Activated T-helper 17 cell treated with anti-CD3 and anti-CD28 coated beads, Interleukin-2, amount 50 U/mL, for 72 hours (primary cell): ENCODE results near the gene ZNF532. TPM values are rescaled to one million over a fixed set of nuclear protein-coding genes. Genes with fewer than 3 reads are reported as not detected.
A peak's percentile ranks its signal among the peaks of the same experiment; 100 is the strongest.
"Not testable (repeated sequence)": the region's sequence is repeated elsewhere in the genome, so short reads cannot be mapped to it uniquely, and the experiment has no call there.

Experiments
- ATAC-seq: fragments of 150-1000 bp; cut with Tn5 transposase; replicated peaks from 2 replicates; pipeline ENCODE4 v1.10.0; 2021; ENCODE audit warnings: mild to moderate bottlenecking, moderate library complexity
- H3K27ac Mint-ChIP-seq: one replicate; pipeline ENCODE4 v1.8.0; 2022; ENCODE audit warnings: mixed read lengths
- H3K27me3 Mint-ChIP-seq: one replicate; pipeline ENCODE4 v1.8.0; 2022; ENCODE audit warnings: mixed read lengths
- H3K36me3 Mint-ChIP-seq: one replicate; pipeline ENCODE4 v1.8.0; 2022; ENCODE audit warnings: low read depth, mild to moderate bottlenecking, mixed read lengths
- H3K4me1 Mint-ChIP-seq: one replicate; pipeline ENCODE4 v1.8.0; 2022; ENCODE audit warnings: mixed read lengths
- H3K4me3 Mint-ChIP-seq: one replicate; pipeline ENCODE4 v1.8.0; 2022; ENCODE audit warnings: mild to moderate bottlenecking, mixed read lengths
- H3K9me3 Mint-ChIP-seq: one replicate; pipeline ENCODE4 v1.8.0; 2022; ENCODE audit warnings: mixed read lengths
- total RNA-seq, 2 donors: library from RNA; stranded (reverse); gene quantifications; one replicate each; pipeline ENCODE4 v1.2.3, GENCODE V29; 2022

ZNF532 gene
- total RNA-seq, 2 donors from 2014 or later = 8.6 to 11.8 TPM

- Mint-ChIP-seq H3K36me3 (no peaks in the 10 kb centered on the region), H3K27ac (no peak overlapping the region), H3K4me1 (no peaks in the 10 kb centered on the region), H3K9me3 (no peaks in the 10 kb centered on the region), H3K27me3 (peaks cover 16% of the 10 kb centered on the region), H3K4me3 (no peak overlapping the region)
- no peak for ATAC-seq
These were observed 25.7 kb upstream of the ZNF532 start for GRCh38 chr18:58838946-58839345.

- Mint-ChIP-seq H3K36me3 (no peaks in the 10 kb centered on the region), H3K27me3 (peaks cover 42% of the 10 kb centered on the region), H3K4me3 (no peak overlapping the region), H3K4me1 (no peaks in the 10 kb centered on the region), H3K27ac (no peak overlapping the region), H3K9me3 (no peaks in the 10 kb centered on the region)
- ATAC-seq = no peak
These were observed 21.5 kb upstream of the ZNF532 start for GRCh38 chr18:58842978-58843687.

DNA sequence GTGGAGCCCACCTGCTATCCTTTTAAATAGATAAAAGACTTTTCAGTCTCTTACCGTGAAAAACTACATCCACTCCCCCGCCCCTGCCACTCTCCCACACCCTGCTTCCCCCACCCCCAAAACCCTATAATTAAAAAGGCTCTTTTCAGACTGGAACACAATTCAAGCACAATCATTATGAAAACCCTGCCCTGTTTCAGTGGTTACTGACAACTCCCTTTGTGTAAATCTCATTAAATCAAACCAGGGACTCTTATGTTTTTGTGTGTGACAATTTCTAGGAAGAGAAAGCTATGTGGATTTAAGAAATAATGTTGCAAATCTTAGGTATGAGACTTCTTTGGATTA is 21.0 kb upstream of the ZNF532 start:
- Mint-ChIP-seq H3K4me1 (no peaks in the 10 kb centered on the region), H3K4me3 (no peak overlapping the region), H3K27ac (no peak overlapping the region), H3K27me3 (peaks cover 47% of the 10 kb centered on the region), H3K36me3 (no peaks in the 10 kb centered on the region), H3K9me3 (no peaks in the 10 kb centered on the region)
- ATAC-seq = peak; percentile 31

GRCh38 chr18:58844871-58845270 is 19.8 kb upstream of the ZNF532 start:
- H3K27me3 Mint-ChIP-seq = peaks cover 50% of the 10 kb centered on the region
- H3K4me1 Mint-ChIP-seq = no peaks in the 10 kb centered on the region
- ATAC-seq = no peak
- no peak overlapping the region for H3K27ac Mint-ChIP-seq
- no peaks in the 10 kb centered on the region for H3K9me3 Mint-ChIP-seq
- no peak overlapping the region for H3K4me3 Mint-ChIP-seq
- no peaks in the 10 kb centered on the region for H3K36me3 Mint-ChIP-seq

DNA sequence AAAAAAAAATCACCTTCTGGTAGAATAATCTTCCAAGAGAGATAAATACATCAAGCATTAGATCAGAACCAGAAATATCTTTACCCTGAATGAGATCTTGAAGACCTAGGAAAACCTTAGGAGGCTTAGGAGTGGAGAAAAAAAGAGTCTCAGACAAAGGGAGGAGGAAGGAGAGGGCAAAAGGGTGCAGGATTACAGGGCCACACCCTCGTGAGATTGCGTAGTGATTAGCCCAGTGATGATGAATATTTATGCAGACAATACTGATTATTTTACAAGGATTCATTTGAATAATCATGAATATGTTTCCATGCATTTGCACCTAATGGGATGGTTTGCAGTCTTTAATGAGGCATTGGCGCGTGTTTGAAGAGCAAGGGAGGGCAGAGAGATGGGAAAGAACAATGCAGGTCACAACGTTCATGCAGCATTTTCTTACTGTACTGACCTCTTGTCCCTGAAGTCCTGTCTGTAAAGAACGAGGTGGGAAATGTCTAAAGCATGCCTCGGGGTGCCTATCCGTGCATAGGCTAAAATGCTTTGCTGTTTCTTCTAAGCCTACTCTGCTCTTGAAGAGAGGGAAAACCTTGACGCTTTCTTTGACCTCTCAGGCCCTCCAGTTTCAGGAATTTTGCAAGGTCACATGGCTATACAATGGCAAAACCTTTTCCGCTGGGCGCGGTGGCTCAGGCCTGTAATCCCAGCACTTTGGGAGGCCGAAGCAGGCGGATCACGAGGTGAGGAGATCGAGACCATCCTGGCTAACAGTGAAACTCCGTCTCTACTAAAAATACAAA is 18.6 kb upstream of the ZNF532 start:
- H3K4me3 Mint-ChIP-seq = no peak overlapping the region
- no peaks in the 10 kb centered on the region for H3K36me3 Mint-ChIP-seq
- no peak for ATAC-seq
- no peak overlapping the region for H3K27ac Mint-ChIP-seq
- no peaks in the 10 kb centered on the region for H3K9me3 Mint-ChIP-seq
- H3K4me1 Mint-ChIP-seq = no peaks in the 10 kb centered on the region
- H3K27me3 Mint-ChIP-seq = peaks cover 49% of the 10 kb centered on the region

DNA sequence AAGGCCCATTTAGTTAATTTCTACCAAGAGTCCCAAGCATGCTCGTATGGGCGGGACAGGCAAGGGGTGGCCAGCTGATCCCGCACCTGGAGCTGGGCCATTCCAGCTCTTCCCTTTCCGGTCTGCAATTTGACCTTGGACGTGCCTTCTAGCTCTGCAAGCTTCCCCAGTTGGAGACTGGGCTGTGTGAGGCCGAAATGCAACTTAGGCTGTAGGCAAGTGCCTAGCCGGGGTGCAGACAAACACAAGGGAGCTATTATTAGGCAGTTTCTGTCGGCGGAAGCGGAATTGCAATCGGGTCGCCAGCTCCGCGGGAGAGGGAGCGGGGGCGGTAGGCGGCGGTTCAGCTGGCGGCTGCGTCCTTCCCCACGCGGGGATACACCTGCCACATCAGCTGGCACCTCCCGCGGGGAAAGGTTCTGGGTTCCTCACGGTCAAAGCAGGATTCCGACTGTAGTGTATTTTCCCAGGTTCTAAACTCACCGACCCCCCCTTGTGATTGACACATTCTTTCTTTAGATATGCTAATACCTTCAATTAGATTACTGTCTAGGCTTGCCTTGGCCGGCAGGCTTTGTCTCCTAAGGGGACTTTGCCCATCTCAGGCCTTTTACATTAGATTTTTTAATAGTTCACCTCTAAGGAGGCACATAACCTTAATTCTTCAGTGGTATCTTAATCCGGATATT is 17.1 kb upstream of the ZNF532 start:
- peak; percentile 23 for ATAC-seq
- Mint-ChIP-seq H3K27me3 (peaks cover 52% of the 10 kb centered on the region), H3K27ac (no peak overlapping the region), H3K36me3 (no peaks in the 10 kb centered on the region), H3K4me3 (peak overlapping the region; percentile 18), H3K4me1 (no peaks in the 10 kb centered on the region), H3K9me3 (no peaks in the 10 kb centered on the region)

GRCh38 chr18:58848685-58849084 is 16.0 kb upstream of the ZNF532 start:
- no peaks in the 10 kb centered on the region for H3K36me3 Mint-ChIP-seq
- no peak overlapping the region for H3K4me3 Mint-ChIP-seq
- H3K9me3 Mint-ChIP-seq = no peaks in the 10 kb centered on the region
- no peaks in the 10 kb centered on the region for H3K4me1 Mint-ChIP-seq
- peaks cover 60% of the 10 kb centered on the region for H3K27me3 Mint-ChIP-seq
- no peak overlapping the region for H3K27ac Mint-ChIP-seq
- ATAC-seq = no peak

GRCh38 chr18:58850786-58851469 is 13.7 kb upstream of the ZNF532 start:
- H3K4me1 Mint-ChIP-seq = no peaks in the 10 kb centered on the region
- H3K27ac Mint-ChIP-seq = peak overlapping the region; percentile 11
- H3K27me3 Mint-ChIP-seq = peaks cover 46% of the 10 kb centered on the region
- no peak overlapping the region for H3K4me3 Mint-ChIP-seq
- H3K36me3 Mint-ChIP-seq = no peaks in the 10 kb centered on the region
- no peak for ATAC-seq
- no peaks in the 10 kb centered on the region for H3K9me3 Mint-ChIP-seq

- H3K9me3 Mint-ChIP-seq = no peaks in the 10 kb centered on the region
These were observed 12.8 kb upstream of the ZNF532 start for GRCh38 chr18:58851856-58852255.

DNA sequence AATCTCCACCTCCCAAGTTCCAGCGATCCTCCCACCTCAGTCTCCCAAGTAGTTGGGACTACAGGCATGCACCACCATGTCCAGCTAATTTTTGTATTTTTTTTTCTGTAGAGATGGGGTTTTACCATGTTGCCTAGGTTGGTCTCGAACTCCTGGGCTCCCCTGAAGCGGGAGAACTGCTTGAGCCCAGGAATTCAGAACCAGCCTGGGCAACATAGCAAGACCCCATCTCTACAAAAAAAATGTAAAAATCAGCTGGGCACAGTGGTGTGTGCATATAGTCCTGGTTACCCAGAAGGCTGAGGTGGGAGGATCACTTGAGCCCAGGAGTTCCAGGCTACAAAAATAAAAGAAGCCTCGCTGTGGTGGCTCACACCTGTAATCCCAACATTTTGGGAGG is 12.0 kb upstream of the ZNF532 start:
- ATAC-seq = no peak
- Mint-ChIP-seq H3K36me3 (no peaks in the 10 kb centered on the region), H3K27me3 (peaks cover 32% of the 10 kb centered on the region), H3K27ac (no peak overlapping the region), H3K4me3 (no peak overlapping the region), H3K9me3 (no peaks in the 10 kb centered on the region), H3K4me1 (no peaks in the 10 kb centered on the region)

More at GRCh38 chr18:58851856-58852255, 12.8 kb upstream of the ZNF532 start:
- no peak for ATAC-seq
- no peaks in the 10 kb centered on the region for H3K4me1 Mint-ChIP-seq
- no peak overlapping the region for H3K4me3 Mint-ChIP-seq
- H3K36me3 Mint-ChIP-seq = no peaks in the 10 kb centered on the region
- peak overlapping the region; percentile 11 for H3K27ac Mint-ChIP-seq
- H3K27me3 Mint-ChIP-seq = peaks cover 39% of the 10 kb centered on the region

DNA sequence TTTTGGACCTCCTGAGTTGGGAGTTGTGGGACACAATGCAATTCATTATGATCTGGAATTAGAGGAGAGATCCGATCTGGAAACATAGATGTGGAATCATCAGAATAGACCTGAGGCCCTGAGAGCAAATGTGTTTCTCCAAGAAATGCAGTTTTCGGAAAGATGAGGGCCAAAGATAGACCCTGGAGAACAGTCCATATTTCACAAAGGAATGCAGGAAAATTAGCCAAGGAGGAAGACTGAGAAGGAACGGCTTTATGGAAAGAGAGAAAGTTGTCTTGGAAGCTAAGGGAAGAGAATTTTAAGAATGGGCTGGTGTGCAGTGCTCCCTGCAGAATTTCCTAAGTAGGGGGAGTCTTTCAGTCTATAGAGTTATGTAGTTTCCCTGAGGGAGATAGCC is 11.1 kb upstream of the ZNF532 start:
- Mint-ChIP-seq H3K27me3 (peaks cover 28% of the 10 kb centered on the region), H3K4me3 (no peak overlapping the region), H3K9me3 (no peaks in the 10 kb centered on the region), H3K4me1 (no peaks in the 10 kb centered on the region), H3K27ac (no peak overlapping the region), H3K36me3 (no peaks in the 10 kb centered on the region)
- ATAC-seq = no peak

DNA sequence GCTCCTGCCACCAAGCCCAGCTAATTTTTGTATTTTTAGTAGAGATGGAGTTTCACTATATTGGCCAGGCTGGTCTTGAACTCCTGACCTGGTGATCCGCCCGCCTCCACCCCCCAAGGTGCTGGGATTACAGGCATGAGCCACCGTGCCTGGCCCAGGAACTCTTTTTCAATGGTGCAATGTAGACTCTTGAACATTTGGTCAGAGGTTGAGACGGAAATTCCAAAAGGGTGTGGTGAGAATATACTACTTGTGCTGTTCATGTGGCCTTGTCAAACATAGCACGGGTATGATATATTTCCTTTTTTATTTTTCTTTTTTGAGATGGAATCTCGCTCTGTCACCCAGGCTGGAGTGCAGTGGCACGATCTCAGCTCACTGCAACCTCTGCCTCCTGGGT is 9.2 kb upstream of the ZNF532 start:
- H3K27me3 Mint-ChIP-seq = peaks cover 25% of the 10 kb centered on the region
- not testable (repeated sequence) for H3K9me3 Mint-ChIP-seq, H3K4me3 Mint-ChIP-seq, H3K27ac Mint-ChIP-seq, H3K4me1 Mint-ChIP-seq, H3K36me3 Mint-ChIP-seq, ATAC-seq

DNA sequence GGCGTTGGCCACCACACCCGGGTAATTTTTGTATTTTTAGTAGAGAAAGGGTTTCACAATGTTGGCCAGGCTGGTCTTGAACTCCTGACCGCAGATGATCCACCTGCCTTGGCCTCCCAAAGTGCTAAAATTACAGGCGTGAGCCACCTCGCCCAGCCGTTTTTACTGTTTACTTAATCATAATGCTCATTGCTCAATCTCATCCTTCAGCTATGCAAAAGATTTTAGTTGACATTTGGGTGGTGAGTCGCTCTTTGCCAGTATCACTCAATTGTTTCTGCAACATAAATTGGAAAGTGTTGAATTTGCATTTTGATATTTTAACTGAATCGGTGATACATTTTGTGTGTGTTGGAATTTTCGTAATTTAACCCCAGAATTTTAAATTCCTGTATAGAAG is 7.8 kb upstream of the ZNF532 start:
- no peak overlapping the region for H3K27ac Mint-ChIP-seq
- no peaks in the 10 kb centered on the region for H3K4me1 Mint-ChIP-seq
- H3K36me3 Mint-ChIP-seq = no peaks in the 10 kb centered on the region
- peaks cover 20% of the 10 kb centered on the region for H3K27me3 Mint-ChIP-seq
- ATAC-seq = no peak
- no peak overlapping the region for H3K4me3 Mint-ChIP-seq
- no peaks in the 10 kb centered on the region for H3K9me3 Mint-ChIP-seq

GRCh38 chr18:58858591-58859468 is 5.8 kb upstream of the ZNF532 start:
- H3K4me3 Mint-ChIP-seq = no peak overlapping the region
- H3K4me1 Mint-ChIP-seq = no peaks in the 10 kb centered on the region
- H3K9me3 Mint-ChIP-seq = no peaks in the 10 kb centered on the region
- no peak for ATAC-seq
- H3K36me3 Mint-ChIP-seq = no peaks in the 10 kb centered on the region
- H3K27ac Mint-ChIP-seq = no peak overlapping the region
- H3K27me3 Mint-ChIP-seq = peaks cover 17% of the 10 kb centered on the region
